Kidney (tissue), 14 donors: ENCODE results near the gene CCDC86. TPM values are rescaled to one million over a fixed set of nuclear protein-coding genes. Genes with fewer than 3 reads are reported as not detected.

Source experiments
- DNase-seq, 5 donors: peaks; one replicate each; pipeline ENCODE4 v3.0.0-alpha.2; 2013 to 2020
- FAIRE-seq: peaks from 2 replicates; lab custom pipeline; 2012; peaks lifted over from hg19 to GRCh38; lab: Jason Lieb, UNC
- H3K27ac ChIP-seq, 2 donors: one replicate each; pipeline ENCODE4 v1.7.0; 2013; ENCODE audit warnings: low read depth in 2 of 2, low read length in 2 of 2, inconsistent platforms in 1 of 2
- H3K27me3 ChIP-seq: one replicate; pipeline ENCODE4 v1.7.1; 2013; ENCODE audit warnings: low read length, inconsistent platforms; ENCODE audit not compliant: control insufficient read depth, insufficient read depth
- H3K36me3 ChIP-seq, 3 donors: one replicate each; pipeline versions ENCODE4 v1.7.0 to v1.7.1; 2013; ENCODE audit warnings: low read length in 3 of 3, control low read depth in 1 of 3, inconsistent platforms in 1 of 3; ENCODE audit not compliant: insufficient read depth in 3 of 3, control insufficient read depth in 2 of 3
- H3K4me1 ChIP-seq, 3 donors: one replicate each; pipeline versions ENCODE4 v1.7.0 to v1.7.1; 2013; ENCODE audit warnings: low read length in 3 of 3, inconsistent platforms in 1 of 3, low read depth in 1 of 3; ENCODE audit not compliant: control insufficient read depth in 2 of 3, insufficient read depth in 2 of 3
- H3K4me3 ChIP-seq, 3 donors: one replicate each; pipeline versions ENCODE4 v1.7.0 to v1.8.1; 2013; ENCODE audit warnings: low read length in 3 of 3, control low read depth in 1 of 3, inconsistent platforms in 1 of 3
- H3K9ac ChIP-seq, 3 donors: one replicate each; pipeline versions ENCODE4 v1.7.0 to v1.7.1; 2013; ENCODE audit warnings: low read length in 3 of 3, control low read depth in 1 of 3, inconsistent platforms in 1 of 3
- H3K9me3 ChIP-seq, 3 donors: one replicate each; pipeline versions ENCODE4 v1.7.0 to v1.7.1; 2013; ENCODE audit warnings: low read length in 3 of 3, control low read depth in 1 of 3, inconsistent platforms in 1 of 3; ENCODE audit not compliant: control insufficient read depth in 2 of 3, insufficient read depth in 1 of 3
- CTCF ChIP-seq: IDR thresholded peaks from 3 replicates; pipeline ENCODE4 v1.5.1; 2012; ENCODE audit warnings: mild to moderate bottlenecking, moderate library complexity, borderline replicate concordance; ENCODE audit not compliant: insufficient read depth; ENCODE audit errors: extremely low read depth
- intact Hi-C: fragments of 100-400 bp; cut with DNase I; formaldehyde crosslinking; loops from one replicate; pipeline ENCODE4 v1.11.1; 2022
- polyA plus RNA-seq: library from polyadenylated mRNA; stranded (reverse); fragments of 350-450 nt; fragmentation: Illumina TruSeq; extraction: RNeasy Lipid Tissue Mini Kit (QIAGEN cat#74804); gene quantifications from one replicate; pipeline ENCODE4 v1.2.3, GENCODE V29; 2014; ENCODE audit warnings: low read depth, low replicate concordance; ENCODE audit not compliant: insufficient read depth
- total RNA-seq: library from RNA; stranded (reverse); fragmentation: NEBNext Ultra II Directional; extraction: Animal tissue kit (Norgen Biotek cat#: 25700); gene quantifications from one replicate; pipeline ENCODE4 v1.2.1, GENCODE V29; 2021
- donor health status: control.
- donor health status: control.
- donor health status: control.
- donor health status: control.
- donor health status: control.
- donor health status: DM: yes; HTN: yes; CAD: no.
- donor health status: Normal renal cell carcinoma (clear cell type).

The CCDC86 gene
- total and polyA plus RNA-seq, 2 donors from 2014 or later = 15.9 to 18.9 TPM

DNA sequence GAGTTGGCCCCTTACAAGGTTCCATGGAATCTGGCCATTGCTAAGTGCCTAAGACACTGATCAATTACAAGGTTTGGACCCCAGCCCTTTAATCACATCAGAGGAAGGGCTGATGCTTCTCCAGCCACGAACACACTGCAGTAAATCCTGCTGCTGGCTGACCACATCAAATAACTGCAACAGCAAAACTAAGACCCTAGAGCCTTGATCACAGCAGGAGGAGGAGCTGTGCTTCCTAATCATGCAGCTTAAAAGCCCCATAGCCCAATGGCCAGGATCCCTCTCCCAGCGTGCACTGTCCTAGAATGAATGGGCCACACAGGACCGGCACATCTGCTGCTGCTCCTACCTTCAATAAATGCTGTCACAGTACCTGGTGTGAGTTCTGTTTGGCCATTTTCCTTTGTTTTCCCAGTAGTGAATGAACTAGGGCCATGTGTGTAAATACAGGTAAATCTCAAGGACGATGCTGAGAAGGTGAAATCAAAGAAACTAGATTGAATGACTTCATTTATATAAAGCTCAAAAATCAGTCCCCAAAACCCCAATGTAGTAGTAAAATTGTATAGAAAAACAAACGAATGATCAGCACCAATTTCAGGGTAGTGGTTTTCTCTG lies 38.2 kb downstream of the CCDC86 start:
- no peaks in the 10 kb centered on the region for H3K4me1 ChIP-seq
- no peak overlapping the region for H3K27ac ChIP-seq
- H3K9ac ChIP-seq = no peak overlapping the region
- no peak overlapping the region for H3K4me3 ChIP-seq
- H3K9me3 ChIP-seq = no peaks in the 10 kb centered on the region
- no peak for FAIRE-seq
- peaks cover 0 to 9% (median 0%) of the 10 kb centered on the region in 3 donors for H3K36me3 ChIP-seq
- TF ChIP-seq CTCF = no peak
- intact Hi-C loops = no loop called here
- peak in 1 of 5 donors; percentile 28 for DNase-seq
- H3K27me3 ChIP-seq = no peaks in the 10 kb centered on the region

GRCh38 chr11:60880643-60881282 lies 38.9 kb downstream of the CCDC86 start:
- no peaks in the 10 kb centered on the region for H3K4me1 ChIP-seq
- no peaks in the 10 kb centered on the region for H3K27me3 ChIP-seq
- H3K9ac ChIP-seq = no peak overlapping the region
- H3K27ac ChIP-seq = no peak overlapping the region
- H3K36me3 ChIP-seq = peaks cover 0 to 9% (median 0%) of the 10 kb centered on the region in 3 donors
- H3K4me3 ChIP-seq = no peak overlapping the region
- no peak for TF ChIP-seq CTCF
- H3K9me3 ChIP-seq = no peaks in the 10 kb centered on the region
- DNase-seq (peak in 2 of 5 donors; percentile 15 to 23), FAIRE-seq (no peak)
- intact Hi-C loops = no loop called here

GRCh38 chr11:60887556-60887955 lies 45.6 kb downstream of the CCDC86 start:
- Histone ChIP-seq H3K27ac (no peak overlapping the region), H3K4me3 (no peak overlapping the region), H3K4me1 (no peaks in the 10 kb centered on the region), H3K9ac (no peak overlapping the region), H3K27me3 (no peaks in the 10 kb centered on the region), H3K9me3 (no peaks in the 10 kb centered on the region), H3K36me3 (peaks cover 0 to 6% (median 3%) of the 10 kb centered on the region in 3 donors)
- DNase-seq = peak in 3 of 5 donors; percentile 42 to 53 (median 50)
- intact Hi-C loops = no loop called here
- TF ChIP-seq CTCF = peak; percentile 23
- no peak for FAIRE-seq
